GM18499 (cell line): ENCODE measurements around the gene CFDP1.

ENCODE experiments used
- ATAC-seq: cut with Tn5 transposase; IDR thresholded peaks from one replicate; pipeline ENCODE4 v1.9.1; 2021; ENCODE audit warnings: moderate number of reproducible peaks; ENCODE audit not compliant: insufficient read depth, unreplicated experiment

The CFDP1 gene

GRCh38 chr16:75377729-75378386, 55.4 kb downstream of the CFDP1 start:
- ATAC-seq: no peak

GRCh38 chr16:75376475-75377161, 56.7 kb downstream of the CFDP1 start:
- ATAC-seq: no peak

GRCh38 chr16:75374388-75374787, 58.9 kb downstream of the CFDP1 start:
- no peak for ATAC-seq

GRCh38 chr16:75372236-75372856, 61.0 kb downstream of the CFDP1 start:
- ATAC-seq: no peak

- no peak for ATAC-seq
Observed at GRCh38 chr16:75371171-75371570, 62.1 kb downstream of the CFDP1 start.

GRCh38 chr16:75364286-75364791, 69.0 kb downstream of the CFDP1 start:
- ATAC-seq: no peak

GRCh38 chr16:75362846-75363245, 70.5 kb downstream of the CFDP1 start:
- no peak for ATAC-seq

GRCh38 chr16:75361936-75362335, 71.4 kb downstream of the CFDP1 start:
- no peak for ATAC-seq

GRCh38 chr16:75354170-75354569, 79.1 kb downstream of the CFDP1 start:
- no peak for ATAC-seq

- no peak for ATAC-seq
Observed at GRCh38 chr16:75351183-75351582, 82.1 kb downstream of the CFDP1 start.

- no peak for ATAC-seq
Observed at GRCh38 chr16:75345711-75346110, 87.6 kb downstream of the CFDP1 start.

GRCh38 chr16:75343941-75344340, 89.4 kb downstream of the CFDP1 start:
- no peak for ATAC-seq

GRCh38 chr16:75343286-75343685, 90.0 kb downstream of the CFDP1 start:
- no peak for ATAC-seq

GRCh38 chr16:75342308-75342811, 90.9 kb downstream of the CFDP1 start:
- ATAC-seq: no peak

- no peak for ATAC-seq
Observed at GRCh38 chr16:75341564-75342307, 91.6 kb downstream of the CFDP1 start.

- no peak for ATAC-seq
Observed at GRCh38 chr16:75340741-75341491, 92.4 kb downstream of the CFDP1 start.

GRCh38 chr16:75337430-75337829, 95.9 kb downstream of the CFDP1 start:
- no peak for ATAC-seq

GRCh38 chr16:75336521-75336920, 96.8 kb downstream of the CFDP1 start:
- ATAC-seq: no peak

- ATAC-seq: no peak
Observed at GRCh38 chr16:75333721-75334163, 99.6 kb downstream of the CFDP1 start.

- no peak for ATAC-seq
Observed at GRCh38 chr16:75329943-75330342, 103.4 kb downstream of the CFDP1 start.
